Gastroesophageal sphincter (tissue), 4 donors: ENCODE results near the gene VEPH1. TPM values are rescaled to one million over a fixed set of nuclear protein-coding genes. Genes with fewer than 3 reads are reported as not detected.

Experiments
- ATAC-seq: fragments of 150-250 bp; one replicate; pipeline ENCODE4 v1.9.1; 2016; ENCODE audit warnings: mild to moderate bottlenecking, moderate library complexity
- H3K27ac ChIP-seq, 4 donors: fragments of 200-600 bp; sonication (generic) in 3 of 4; 1 replicate in 3 of 4; 2 replicates in 1 of 4; pipeline ENCODE4 v1.5.1; 2016 to 2019
- H3K27me3 ChIP-seq: fragments of 200-600 bp; sonication (generic); one replicate; pipeline ENCODE4 v1.5.1; 2019
- H3K36me3 ChIP-seq, 2 donors: fragments of 200-600 bp; sonication (generic); one replicate each; pipeline ENCODE4 v1.5.1; 2019; ENCODE audit warnings: control low read depth in 1 of 2
- H3K4me1 ChIP-seq, 3 donors: fragments of 200-600 bp; sonication (generic); 1 replicate in 2 of 3; 2 replicates in 1 of 3; pipeline ENCODE4 v1.5.1; 2016 to 2019; ENCODE audit warnings: control low read depth in 2 of 3
- H3K4me3 ChIP-seq, 2 donors: fragments of 200-600 bp; sonication (generic); one replicate each; pipeline ENCODE4 v1.5.1; 2019; ENCODE audit warnings: mild to moderate bottlenecking in 1 of 2, moderate library complexity in 1 of 2
- H3K9me3 ChIP-seq, 3 donors: fragments of 200-600 bp; sonication (generic); one replicate each; pipeline ENCODE4 v1.5.1; 2017 to 2019; ENCODE audit warnings: control low read depth in 2 of 3
- CTCF ChIP-seq, 4 experiments: fragments of 200-600 bp in 2 of 4; fragments of 450-650 bp in 2 of 4; sonication (generic) in 1 of 4; IDR thresholded peaks; one replicate each; pipeline ENCODE4 v1.5.1; 2017 to 2019; ENCODE audit warnings: antibody characterized with exemption in 4 of 4, mild to moderate bottlenecking in 2 of 4, moderate library complexity in 2 of 4
- EP300 ChIP-seq: sonication (generic); formaldehyde crosslinking; IDR thresholded peaks from one replicate; pipeline ENCODE4 v1.6.1; 2017; ENCODE audit warnings: antibody characterized with exemption, mild to moderate bottlenecking
- POLR2A ChIP-seq, 2 donors: fragments of 450-650 bp; IDR thresholded peaks; one replicate each; pipeline ENCODE4 v1.6.1; 2017; ENCODE audit warnings: antibody characterized with exemption in 2 of 2, mild to moderate bottlenecking in 2 of 2, moderate library complexity in 1 of 2
- POLR2AphosphoS5 ChIP-seq: sonication (generic); formaldehyde crosslinking; IDR thresholded peaks from one replicate; pipeline ENCODE4 v1.6.1; 2017; ENCODE audit warnings: antibody characterized with exemption
- WGBS, 2 donors: methylation state at CpG; one replicate each; pipeline ENCODE4 v1.1.5; 2018; ENCODE audit warnings: low coverage in 1 of 2; 5-methylcytosine and 5-hydroxymethylcytosine counted together
- total RNA-seq, 4 donors: library from RNA; depleted of rRNA; stranded (reverse); fragments of >200 nt; gene quantifications; one replicate each; pipeline ENCODE4 v1.1.0, GENCODE V29; 2016

The VEPH1 gene
- total RNA-seq, 4 donors from 2014 or later, result 0.62 to 2.3 (median 1.7) TPM

GRCh38 chr3:157335233-157336076 lies 167.8 kb downstream of the VEPH1 start:
- peaks cover 0 to 14% (median 0%) of the 10 kb centered on the region in 3 donors for H3K9me3 ChIP-seq
- no peak overlapping the region for H3K4me3 ChIP-seq
- no peak for ATAC-seq
- WGBS, 2 donors, result 75 to 79% methylated on average over 5 to 7 of the region's 7 CpGs
- no peak overlapping the region for H3K27ac ChIP-seq
- no peaks in the 10 kb centered on the region for H3K36me3 ChIP-seq
- no peaks in the 10 kb centered on the region for H3K4me1 ChIP-seq
- no peaks in the 10 kb centered on the region for H3K27me3 ChIP-seq
- no peak for TF ChIP-seq POLR2A (IDR thresholded peaks at IDR 0.05)

- H3K36me3 ChIP-seq, result no peaks in the 10 kb centered on the region
- no peak for ATAC-seq
- no peaks in the 10 kb centered on the region for H3K27me3 ChIP-seq
- H3K4me3 ChIP-seq, result no peak overlapping the region
- no peaks in the 10 kb centered on the region for H3K4me1 ChIP-seq
- 72 to 77% methylated on average over 2 of the region's 2 CpGs for WGBS, 2 donors
- TF ChIP-seq CTCF (IDR thresholded peaks at IDR 0.05) (no peak), POLR2A (IDR thresholded peaks at IDR 0.05) (no peak), EP300 (no peak), POLR2AphosphoS5 (no peak)
- H3K9me3 ChIP-seq, result no peaks in the 10 kb centered on the region
- H3K27ac ChIP-seq, result no peak overlapping the region
These were observed 169.6 kb downstream of the VEPH1 start for GRCh38 chr3:157333551-157333991.

DNA sequence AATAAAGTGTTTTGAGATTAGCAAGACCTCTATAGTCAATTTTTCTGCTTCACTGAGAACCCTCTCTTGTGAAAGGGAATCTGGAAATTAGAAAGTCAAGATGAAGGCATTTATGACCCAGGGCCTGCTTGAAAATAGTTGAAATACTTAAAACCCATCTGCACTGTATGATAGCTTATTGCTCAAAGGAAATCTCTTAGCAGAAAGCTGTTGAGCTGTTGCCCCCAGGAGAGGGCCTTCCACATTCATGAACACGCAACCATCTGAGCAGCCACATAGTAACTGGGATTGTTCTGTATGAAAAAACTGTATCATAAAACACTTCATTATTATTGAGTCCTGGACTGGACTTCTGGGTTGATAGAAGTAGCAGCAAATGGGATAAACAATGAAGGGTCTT lies 173.0 kb downstream of the VEPH1 start:
- Histone ChIP-seq H3K36me3 (no peaks in the 10 kb centered on the region), H3K27me3 (no peaks in the 10 kb centered on the region), H3K4me1 (no peaks in the 10 kb centered on the region), H3K4me3 (no peak overlapping the region), H3K9me3 (no peaks in the 10 kb centered on the region), H3K27ac (no peak overlapping the region)
- no peak for TF ChIP-seq CTCF (IDR thresholded peaks at IDR 0.05)
- no peak for TF ChIP-seq POLR2AphosphoS5
- no peak for TF ChIP-seq EP300
- TF ChIP-seq POLR2A (IDR thresholded peaks at IDR 0.05), result no peak
- WGBS, 2 donors, result 67 to 100% methylated on average over 1 of the region's 1 CpG
- no peak for ATAC-seq

GRCh38 chr3:157329551-157329950 lies 173.7 kb downstream of the VEPH1 start:
- no peak for TF ChIP-seq POLR2AphosphoS5
- no peak for TF ChIP-seq CTCF (IDR thresholded peaks at IDR 0.05)
- no peak for TF ChIP-seq EP300
- no peak for TF ChIP-seq POLR2A (IDR thresholded peaks at IDR 0.05)
- no peaks in the 10 kb centered on the region for H3K36me3 ChIP-seq

DNA sequence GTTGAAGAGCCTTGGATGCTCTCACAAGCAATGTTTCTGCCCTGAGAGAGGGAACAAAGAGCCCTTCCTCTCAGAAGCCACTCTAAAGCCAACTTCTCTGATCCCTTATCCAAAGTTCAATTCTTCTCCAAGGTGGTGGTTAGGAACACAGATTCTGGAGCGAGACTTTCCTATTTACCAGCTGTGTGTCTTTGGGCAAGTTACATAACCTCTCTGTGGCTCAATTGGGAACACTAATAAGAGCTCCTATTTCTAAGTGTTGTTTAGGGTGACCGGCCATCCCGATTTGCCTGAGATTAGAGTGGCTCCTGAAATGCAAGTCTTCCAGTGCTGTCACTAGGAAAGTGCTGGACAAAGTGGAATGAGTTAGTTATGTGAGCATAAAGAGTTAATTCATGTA lies 175.4 kb downstream of the VEPH1 start:
- no peaks in the 10 kb centered on the region for H3K27me3 ChIP-seq
- WGBS, 2 donors, result 100% methylated on average over 1 of the region's 3 CpGs; no CpG with 5 or more reads in 1 of the 2 donors
- H3K4me1 ChIP-seq, result no peaks in the 10 kb centered on the region
- H3K27ac ChIP-seq, result no peak overlapping the region
- H3K9me3 ChIP-seq, result no peaks in the 10 kb centered on the region
- H3K36me3 ChIP-seq, result no peaks in the 10 kb centered on the region
- ATAC-seq, result no peak
- no peak overlapping the region for H3K4me3 ChIP-seq
- no peak for TF ChIP-seq EP300
- TF ChIP-seq POLR2AphosphoS5, result no peak
- no peak for TF ChIP-seq POLR2A (IDR thresholded peaks at IDR 0.05)
- no peak for TF ChIP-seq CTCF (IDR thresholded peaks at IDR 0.05)

More at GRCh38 chr3:157329551-157329950, 173.7 kb downstream of the VEPH1 start:
- no peak overlapping the region for H3K4me3 ChIP-seq
- no peaks in the 10 kb centered on the region for H3K9me3 ChIP-seq
- 72 to 77% methylated on average over 2 of the region's 2 CpGs for WGBS, 2 donors
- ATAC-seq, result no peak
- H3K4me1 ChIP-seq, result no peaks in the 10 kb centered on the region
- no peak overlapping the region for H3K27ac ChIP-seq
- H3K27me3 ChIP-seq, result no peaks in the 10 kb centered on the region
